Testis (tissue), 3 donors: ENCODE measurements around the gene KIAA0232. TPM values are rescaled to one million over a fixed set of nuclear protein-coding genes. Genes with fewer than 3 reads are reported as not detected.

Experiments used
- DNase-seq: peaks from one replicate; pipeline ENCODE4 v3.0.0-alpha.2; 2019
- H3K27ac ChIP-seq, 2 donors: fragments of 200-600 bp; sonication (generic); one replicate each; pipeline ENCODE4 v1.5.1; 2019
- H3K27me3 ChIP-seq: fragments of 200-600 bp; sonication (generic); one replicate; pipeline ENCODE4 v1.5.1; 2019
- H3K36me3 ChIP-seq: fragments of 200-600 bp; sonication (generic); one replicate; pipeline ENCODE4 v1.5.1; 2017; ENCODE audit warnings: low read depth; ENCODE audit errors: missing control alignments
- H3K4me1 ChIP-seq: fragments of 200-600 bp; sonication (generic); one replicate; pipeline ENCODE4 v1.5.1; 2019
- H3K4me3 ChIP-seq, 2 donors: fragments of 200-600 bp; sonication (generic); one replicate each; pipeline ENCODE4 v1.5.1; 2017 to 2019
- H3K9me3 ChIP-seq: fragments of 200-600 bp; sonication (generic); one replicate; pipeline ENCODE4 v1.5.1; 2017
- POLR2A ChIP-seq: fragments of 450-650 bp; IDR thresholded peaks from one replicate; pipeline ENCODE4 v1.6.1; 2017; ENCODE audit warnings: antibody characterized with exemption, mild to moderate bottlenecking, moderate library complexity
- WGBS, 2 donors: methylation state at CpG; one replicate each; pipeline ENCODE4 v1.1.5; 2018; 5-methylcytosine and 5-hydroxymethylcytosine counted together
- intact Hi-C: fragments of 100-400 bp; cut with DNase I; formaldehyde crosslinking; loops from one replicate; pipeline ENCODE4 v1.15.1; 2023; ENCODE audit warnings: low total_unique reads
- polyA plus RNA-seq: library from polyadenylated mRNA; stranded (reverse); fragments of 350-450 nt; fragmentation: Illumina TruSeq; extraction: RNeasy Lipid Tissue Mini Kit (QIAGEN cat#74804); gene quantifications from one replicate; pipeline ENCODE4 v1.2.3, GENCODE V29; 2014; ENCODE audit warnings: low read depth, low replicate concordance; ENCODE audit not compliant: insufficient read depth
- total RNA-seq, 2 donors: library from RNA; depleted of rRNA; stranded (reverse); fragments of >200 nt; gene quantifications; one replicate each; pipeline ENCODE4 v1.2.3, GENCODE V29; 2016
- TF ChIP-seq, protein P1 (sequence below), 3 experiments: fragments of 450-650 bp in 2 of 3; fragments of 200-600 bp in 1 of 3; sonication (generic) in 1 of 3; IDR thresholded peaks; one replicate each; pipeline ENCODE4 v1.5.1; 2016 to 2019; ENCODE audit warnings: antibody characterized with exemption in 3 of 3, mild to moderate bottlenecking in 2 of 3, moderate library complexity in 1 of 3

Gene KIAA0232
- total and polyA plus RNA-seq, 3 donors from 2014 or later: 22.7 to 48.0 (median 47.9) TPM

DNA sequence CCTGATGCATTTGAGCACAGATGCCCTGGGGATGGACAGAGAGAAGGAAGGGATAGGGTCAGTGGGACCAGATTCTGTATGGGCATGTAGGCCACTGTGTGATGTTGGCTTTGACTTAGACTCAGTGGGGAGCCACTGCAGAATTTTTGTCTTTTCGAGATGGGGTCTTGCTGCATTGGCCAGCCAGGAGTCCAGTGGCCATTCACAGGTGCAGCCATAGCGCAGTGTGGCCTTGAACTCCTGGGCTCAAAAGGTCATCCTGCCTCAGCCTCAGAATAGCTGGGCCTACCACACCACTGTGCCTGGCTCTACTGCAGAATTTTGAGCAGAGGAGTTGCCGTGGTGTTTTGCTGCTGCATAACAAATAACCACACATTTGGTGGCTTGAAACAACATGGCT, 149.9 kb downstream of the KIAA0232 start:
- peaks cover 18% of the 10 kb centered on the region for H3K4me1 ChIP-seq
- DNase-seq: no peak
- H3K27me3 ChIP-seq: no peaks in the 10 kb centered on the region
- no peak overlapping the region for H3K27ac ChIP-seq
- no peak overlapping the region for H3K4me3 ChIP-seq
- no peaks in the 10 kb centered on the region for H3K36me3 ChIP-seq
- 91 to 95% methylated on average over 3 of the region's 3 CpGs for WGBS, 2 donors
- H3K9me3 ChIP-seq: no peaks in the 10 kb centered on the region
- TF ChIP-seq, protein P1, sequence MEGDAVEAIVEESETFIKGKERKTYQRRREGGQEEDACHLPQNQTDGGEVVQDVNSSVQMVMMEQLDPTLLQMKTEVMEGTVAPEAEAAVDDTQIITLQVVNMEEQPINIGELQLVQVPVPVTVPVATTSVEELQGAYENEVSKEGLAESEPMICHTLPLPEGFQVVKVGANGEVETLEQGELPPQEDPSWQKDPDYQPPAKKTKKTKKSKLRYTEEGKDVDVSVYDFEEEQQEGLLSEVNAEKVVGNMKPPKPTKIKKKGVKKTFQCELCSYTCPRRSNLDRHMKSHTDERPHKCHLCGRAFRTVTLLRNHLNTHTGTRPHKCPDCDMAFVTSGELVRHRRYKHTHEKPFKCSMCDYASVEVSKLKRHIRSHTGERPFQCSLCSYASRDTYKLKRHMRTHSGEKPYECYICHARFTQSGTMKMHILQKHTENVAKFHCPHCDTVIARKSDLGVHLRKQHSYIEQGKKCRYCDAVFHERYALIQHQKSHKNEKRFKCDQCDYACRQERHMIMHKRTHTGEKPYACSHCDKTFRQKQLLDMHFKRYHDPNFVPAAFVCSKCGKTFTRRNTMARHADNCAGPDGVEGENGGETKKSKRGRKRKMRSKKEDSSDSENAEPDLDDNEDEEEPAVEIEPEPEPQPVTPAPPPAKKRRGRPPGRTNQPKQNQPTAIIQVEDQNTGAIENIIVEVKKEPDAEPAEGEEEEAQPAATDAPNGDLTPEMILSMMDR (IDR thresholded peaks at IDR 0.05): no peak
- no peak for TF ChIP-seq POLR2A
- intact Hi-C loops: no loop called here

DNA sequence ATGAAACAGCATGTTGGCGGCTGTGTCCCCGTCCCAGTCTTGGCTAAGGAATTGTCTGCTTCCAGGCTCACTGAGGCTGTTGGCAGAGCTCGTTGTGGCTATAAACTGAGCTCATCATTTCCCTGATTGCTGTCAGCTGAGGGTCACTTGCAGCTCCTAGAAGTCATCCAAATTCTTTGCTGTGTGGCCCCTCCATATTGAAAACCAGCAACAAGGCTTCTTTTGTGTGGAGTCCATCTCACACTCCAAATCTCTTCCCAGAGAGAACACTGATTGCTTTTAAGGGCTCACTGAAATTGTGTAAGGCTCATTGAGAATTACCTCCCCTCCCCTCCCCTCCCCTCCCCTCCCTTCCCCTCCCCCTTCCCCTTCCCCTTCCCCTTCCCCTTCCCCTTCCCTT, 150.4 kb downstream of the KIAA0232 start:
- no peak overlapping the region for H3K27ac ChIP-seq
- H3K4me3 ChIP-seq: no peak overlapping the region
- H3K9me3 ChIP-seq: no peaks in the 10 kb centered on the region
- intact Hi-C loops: no loop called here
- H3K4me1 ChIP-seq: peaks cover 16% of the 10 kb centered on the region
- no peak for DNase-seq
- TF ChIP-seq POLR2A: no peak
- TF ChIP-seq, protein P1 (IDR thresholded peaks at IDR 0.05): no peak
- H3K27me3 ChIP-seq: no peaks in the 10 kb centered on the region
- H3K36me3 ChIP-seq: no peaks in the 10 kb centered on the region
- WGBS, 2 donors: 85 to 100% methylated on average over 2 to 3 of the region's 3 CpGs

Other genes with a start within 250 kb of the KIAA0232 start
- gene MAN2B2, start 207.5 kb upstream of the KIAA0232 start, total RNA-seq: 10 to 100 TPM; 17.0 to 23.7 TPM
- 15.0 TPM for gene MAN2B2, start 207.5 kb upstream of the KIAA0232 start, polyA plus RNA-seq
- gene MRFAP1, start 142.0 kb upstream of the KIAA0232 start, total RNA-seq: 100 to 1,000 TPM; 289 to 308 TPM
- gene MRFAP1, start 142.0 kb upstream of the KIAA0232 start, polyA plus RNA-seq: 382 TPM
- 1 to 10 TPM in 1 of 2 donors, under 1 TPM in 1; 0.19 to 2.1 TPM for gene S100P, start 88.8 kb upstream of the KIAA0232 start, total RNA-seq
- gene S100P, start 88.8 kb upstream of the KIAA0232 start, polyA plus RNA-seq: 3.5 TPM
- gene MRFAP1L1, start 72.9 kb upstream of the KIAA0232 start, total RNA-seq: 10 to 100 TPM; 40.8 to 60.5 TPM
- 42.9 TPM for gene MRFAP1L1, start 72.9 kb upstream of the KIAA0232 start, polyA plus RNA-seq
- gene BLOC1S4, start 66.6 kb upstream of the KIAA0232 start, total RNA-seq: 10 to 100 TPM; 21.3 to 27.3 TPM
- 10.2 TPM for gene BLOC1S4, start 66.6 kb upstream of the KIAA0232 start, polyA plus RNA-seq
- gene TBC1D14, start 127.1 kb downstream of the KIAA0232 start, total RNA-seq: 10 to 100 TPM; 87.6 to 98.8 TPM
- gene TBC1D14, start 127.1 kb downstream of the KIAA0232 start, polyA plus RNA-seq: 78.0 TPM